HepG2 (cell line): Measurements from ENCODE around the gene SCRT2. TPM values are rescaled to one million over a fixed set of nuclear protein-coding genes. Genes with fewer than 3 reads are reported as not detected.

Source experiments
- ARNT2 ChIP-seq: sonication (generic); formaldehyde crosslinking; IDR thresholded peaks from 2 replicates; pipeline ENCODE4 v1.8.0; 2022; ENCODE audit warnings: mild to moderate bottlenecking, low read depth, missing genetic modification reagents, moderate library complexity
- BRF2 ChIP-seq: sonication (generic); formaldehyde crosslinking; IDR thresholded peaks from 2 replicates; pipeline ENCODE4 v1.8.1; 2022; ENCODE audit warnings: mild to moderate bottlenecking, missing genetic modification reagents
- FOXJ3 ChIP-seq: sonication (generic); formaldehyde crosslinking; IDR thresholded peaks from 2 replicates; pipeline ENCODE4 v1.4.0; 2020; ENCODE audit warnings: missing genetic modification reagents, mild to moderate bottlenecking, borderline replicate concordance
- IKZF5 ChIP-seq: IDR thresholded peaks from 2 replicates; pipeline ENCODE4 v1.6.1; 2018; ENCODE audit warnings: missing genetic modification reagents, mild to moderate bottlenecking, missing compliant biosample characterization
- KMT2B ChIP-seq: IDR thresholded peaks from 2 replicates; pipeline ENCODE4 v1.6.1; 2016; ENCODE audit warnings: missing genetic modification reagents, missing compliant biosample characterization
- MAX ChIP-seq: IDR thresholded peaks from 2 replicates; pipeline ENCODE4 v1.6.1; 2012; ENCODE audit warnings: inconsistent platforms
- NFE2 ChIP-seq: sonication (generic); formaldehyde crosslinking; IDR thresholded peaks from 2 replicates; pipeline ENCODE4 v1.4.0; 2020; ENCODE audit warnings: missing genetic modification reagents
- PAX8 ChIP-seq: sonication (generic); formaldehyde crosslinking; IDR thresholded peaks from 2 replicates; pipeline ENCODE4 v1.8.0; 2022; ENCODE audit warnings: mild to moderate bottlenecking, missing genetic modification reagents, borderline replicate concordance
- RAD51 ChIP-seq: fragments of 450-650 bp; IDR thresholded peaks from 2 replicates; pipeline ENCODE4 v1.6.1; 2016; ENCODE audit warnings: borderline replicate concordance
- RERE ChIP-seq: IDR thresholded peaks from 2 replicates; pipeline ENCODE4 v1.6.1; 2016; ENCODE audit warnings: low read depth, missing genetic modification reagents, missing compliant biosample characterization
- SKI ChIP-seq: fragments of 450-650 bp; IDR thresholded peaks from one replicate; pipeline ENCODE4 v1.6.1; 2018; ENCODE audit warnings: mild to moderate bottlenecking; ENCODE audit not compliant: partially characterized antibody
- SP1 ChIP-seq, 2 experiments: fragments of 450-650 bp in 1 of 2; sonication (generic) in 1 of 2; formaldehyde crosslinking in 1 of 2; IDR thresholded peaks; 2 replicates each; pipeline versions ENCODE4 v1.4.0 to v1.6.1; 2016 to 2020; ENCODE audit warnings: missing genetic modification reagents in 1 of 2
- SUZ12 ChIP-seq: fragments of 150-350 bp; IDR thresholded peaks from 2 replicates; pipeline ENCODE4 v1.6.1; 2014; ENCODE audit warnings: low read depth, low read length
- TRIM22 ChIP-seq: fragments of 450-650 bp; IDR thresholded peaks from 2 replicates; pipeline ENCODE4 v1.6.1; 2017
- YEATS4 ChIP-seq: sonication (generic); formaldehyde crosslinking; IDR thresholded peaks from 2 replicates; pipeline ENCODE4 v1.4.0; 2020; ENCODE audit warnings: missing genetic modification reagents, borderline replicate concordance
- ZNF275 ChIP-seq: sonication (generic); formaldehyde crosslinking; IDR thresholded peaks from 2 replicates; pipeline ENCODE4 v1.8.0; 2022; ENCODE audit warnings: missing genetic modification reagents, mild to moderate bottlenecking, inconsistent platforms, borderline replicate concordance
- ZNF329 ChIP-seq: sonication (generic); formaldehyde crosslinking; IDR thresholded peaks from 2 replicates; pipeline ENCODE4 v1.9.0; 2021; ENCODE audit warnings: low read depth, mild to moderate bottlenecking, missing genetic modification reagents
- ZSCAN22 ChIP-seq: sonication (generic); formaldehyde crosslinking; IDR thresholded peaks from 2 replicates; pipeline ENCODE4 v1.4.0; 2020; ENCODE audit warnings: mild to moderate bottlenecking, missing genetic modification reagents
- polyA plus RNA-seq, 8 experiments: library from polyadenylated mRNA; depleted of rRNA in 3 of 8; stranded (reverse) in 7 of 8; unstranded in 1 of 8; fragments of >200 nt; fragmentation: Illumina TruSeq in 4 of 8; extraction: Trizol in 4 of 8; gene quantifications; 2 replicates each; pipeline versions ENCODE4 v1.2.1 to v1.2.3, GENCODE V29; 2011 to 2016; ENCODE audit warnings: low read depth in 4 of 8, missing spikeins in 1 of 8, mixed read lengths in 1 of 8; ENCODE audit not compliant: insufficient read depth in 1 of 8
- total RNA-seq, 5 experiments: library from RNA; depleted of rRNA; stranded (reverse); fragments of >200 nt; fragmentation: Illumina TruSeq; extraction: Trizol; gene quantifications; 2 replicates each; pipeline ENCODE4 v1.2.3, GENCODE V29; 2016; ENCODE audit warnings: low read depth in 1 of 5

SCRT2 gene
- total and polyA plus RNA-seq, 2 of the 13 experiments (the other 11 are each of a cell fraction or from before 2014, with no cell fraction given) = not detected

- peak; percentile 48; the same call in 1 of the 2 replicates for TF ChIP-seq RERE (CRISPR knock-in tag)
- TF ChIP-seq KMT2B (CRISPR knock-in tag) = peak; percentile 67
- TF ChIP-seq ZSCAN22 = peak; percentile 83; the same call in 1 of the 2 replicates
- peak; percentile 90 for TF ChIP-seq SKI
- peak; percentile 100 for TF ChIP-seq ARNT2
- TF ChIP-seq MAX = peak; percentile 81
- 0 out of 2 replicates have a peak, but pooled peaks have one; percentile 37 for TF ChIP-seq SP1 (IDR thresholded peaks at IDR 0.05)
- peak; percentile 20; the same call in 1 of the 2 replicates for TF ChIP-seq SP1 (CRISPR knock-in tag; IDR thresholded peaks at IDR 0.05)
- TF ChIP-seq FOXJ3 (CRISPR knock-in tag) = no peak
- no peak for TF ChIP-seq RAD51
- TF ChIP-seq PAX8 (CRISPR knock-in tag) = peak; percentile 98; the same call in 1 of the 2 replicates
- TF ChIP-seq YEATS4 (CRISPR knock-in tag) = peak; percentile 87
- TF ChIP-seq IKZF5 (CRISPR knock-in tag) = peak; percentile 90
- TF ChIP-seq ZNF329 (CRISPR knock-in tag) = peak; percentile 96
- no peak for TF ChIP-seq SUZ12
- peak; percentile 91 for TF ChIP-seq BRF2 (CRISPR knock-in tag)
- no peak for TF ChIP-seq NFE2 (CRISPR knock-in tag)
- 0 out of 2 replicates have a peak, but pooled peaks have one; percentile 37 for TF ChIP-seq TRIM22
- TF ChIP-seq ZNF275 (CRISPR knock-in tag) = peak; percentile 92
Measured at GRCh38 chr20:675453-676314, at the start of gene SCRT2 (continued).
